HG02943 (cell line): Measurements from ENCODE around the gene SPR.
"Not testable (repeated sequence)": the region's sequence is repeated elsewhere in the genome, so short reads cannot be mapped to it uniquely, and the experiment has no call there.

ENCODE experiments used
- ATAC-seq: cut with Tn5 transposase; IDR thresholded peaks from one replicate; pipeline ENCODE4 v1.9.1; 2021; ENCODE audit warnings: mild to moderate bottlenecking, low read depth, moderate library complexity; ENCODE audit not compliant: unreplicated experiment

SPR gene

DNA sequence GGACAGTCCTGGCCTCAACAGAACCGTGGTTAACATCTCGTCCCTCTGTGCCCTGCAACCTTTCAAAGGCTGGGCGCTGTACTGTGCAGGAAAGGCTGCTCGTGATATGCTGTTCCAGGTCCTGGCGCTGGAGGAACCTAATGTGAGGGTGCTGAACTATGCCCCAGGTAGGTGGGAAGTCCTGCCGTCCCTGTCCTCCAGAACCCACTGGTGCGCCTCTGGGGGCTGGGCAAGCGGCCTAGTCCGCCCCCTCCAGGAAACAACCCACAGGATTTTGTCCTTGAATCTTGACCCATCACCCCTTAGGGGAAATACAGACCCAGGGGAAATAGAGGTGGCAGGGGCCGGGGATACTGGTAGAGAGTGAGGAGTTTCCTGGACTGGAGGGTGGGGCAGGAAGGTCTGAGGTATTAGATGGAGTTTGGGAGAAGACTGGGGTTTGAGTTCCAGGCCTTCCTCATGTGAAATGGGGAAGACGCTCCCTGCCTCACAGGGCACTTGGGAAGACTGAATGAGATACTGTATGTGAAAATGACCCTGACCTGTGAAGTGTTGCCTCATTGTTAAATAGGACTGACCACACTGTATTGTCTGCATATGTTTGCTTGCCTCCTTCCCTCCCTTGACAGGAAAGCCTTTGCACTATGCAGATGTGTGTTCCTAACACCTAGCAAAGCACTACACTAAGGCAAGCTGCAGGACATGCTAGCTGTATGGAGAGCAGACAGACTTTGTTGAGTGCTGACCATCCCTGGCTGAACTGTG, 1.4 kb downstream of the SPR start:
- ATAC-seq: no peak

DNA sequence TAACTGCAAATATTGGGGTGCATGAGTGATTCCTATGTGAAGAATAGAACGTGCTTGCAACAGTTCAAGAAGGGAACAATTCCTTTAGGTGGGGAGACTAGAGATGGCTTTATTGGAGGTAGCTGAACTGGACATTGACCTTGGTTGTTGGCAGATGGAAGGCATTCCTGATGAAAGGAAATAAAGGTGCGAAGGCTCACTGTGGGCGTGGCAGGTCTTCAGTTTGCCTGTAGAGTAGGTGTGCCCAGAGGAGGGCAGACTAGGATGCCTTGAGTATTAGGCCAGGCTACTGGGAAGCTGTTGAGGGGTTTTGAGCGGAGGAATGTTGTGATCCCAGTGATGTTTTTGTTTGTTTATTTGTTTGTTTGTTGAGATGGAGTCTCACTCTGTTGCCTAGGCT, 2.8 kb downstream of the SPR start:
- no peak for ATAC-seq

- no peak for ATAC-seq
Measured at GRCh38 chr2:72891091-72891818, 4.0 kb downstream of the SPR start.

DNA sequence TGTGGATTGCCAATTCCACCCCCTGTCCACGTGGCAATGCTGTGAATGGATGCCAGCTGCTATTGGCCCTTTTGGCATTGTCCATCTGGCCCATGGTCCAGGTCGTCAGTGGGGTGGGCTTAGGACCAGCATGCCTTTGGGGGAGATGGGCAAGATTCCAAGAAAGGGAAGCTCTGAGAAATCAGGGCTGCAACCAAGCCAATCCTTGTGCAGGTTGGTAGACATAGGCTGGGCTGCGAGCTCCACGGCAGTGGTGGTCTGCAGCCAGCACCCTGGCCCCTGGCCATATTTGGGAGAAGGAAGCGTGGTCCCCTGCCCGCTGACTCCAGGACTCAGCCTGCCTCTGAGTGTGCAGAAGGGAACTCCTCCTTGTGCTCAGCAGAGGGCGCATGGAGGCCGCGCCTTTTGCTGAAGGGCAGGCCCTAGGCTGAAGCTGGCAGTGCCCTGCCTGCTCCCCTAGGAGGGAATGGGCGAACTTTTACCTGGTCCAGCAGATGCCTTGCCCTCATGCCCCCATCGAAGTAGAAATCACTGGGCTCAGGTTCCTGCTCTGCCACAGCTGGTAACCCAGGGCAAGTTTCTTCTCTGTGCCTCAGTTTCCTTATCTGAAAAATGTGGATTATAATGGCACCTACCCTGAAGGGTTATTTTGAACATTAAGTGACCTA, 5.4 kb downstream of the SPR start:
- ATAC-seq: peak; percentile 53

- peak; percentile 61 for ATAC-seq
Measured at GRCh38 chr2:72893594-72894319, 6.5 kb downstream of the SPR start.

DNA sequence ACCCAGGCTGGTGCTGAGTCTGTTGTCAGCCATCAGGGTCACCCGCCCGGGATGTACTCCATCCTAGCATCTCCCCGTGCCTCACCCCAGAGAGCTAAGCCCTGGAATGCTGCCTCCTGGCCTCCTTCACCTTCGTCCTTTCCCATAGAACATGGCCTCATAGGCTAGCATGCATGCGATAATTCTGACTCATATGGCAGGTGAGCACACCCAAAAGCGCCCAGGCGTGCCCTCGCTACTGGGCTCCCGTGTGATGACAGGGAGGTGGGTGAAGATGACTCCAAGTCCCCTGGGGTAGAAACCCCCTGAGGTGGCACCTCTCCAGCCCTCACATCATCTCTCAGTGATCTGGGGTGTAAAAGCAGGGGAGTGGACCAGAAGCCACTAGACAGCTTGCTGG, 7.3 kb downstream of the SPR start:
- no peak for ATAC-seq

- ATAC-seq: no peak
Measured at GRCh38 chr2:72895154-72895553, 7.9 kb downstream of the SPR start.

GRCh38 chr2:72895759-72896281, 8.6 kb downstream of the SPR start:
- ATAC-seq: no peak

GRCh38 chr2:72896446-72896845, 9.2 kb downstream of the SPR start:
- no peak for ATAC-seq

- ATAC-seq: no peak
Measured at GRCh38 chr2:72897785-72898584, 10.8 kb downstream of the SPR start.

GRCh38 chr2:72898585-72898906, 11.3 kb downstream of the SPR start:
- ATAC-seq: no peak

GRCh38 chr2:72900191-72900825, 13.1 kb downstream of the SPR start:
- no peak for ATAC-seq

- ATAC-seq: no peak
Measured at GRCh38 chr2:72901426-72901825, 14.2 kb downstream of the SPR start.

DNA sequence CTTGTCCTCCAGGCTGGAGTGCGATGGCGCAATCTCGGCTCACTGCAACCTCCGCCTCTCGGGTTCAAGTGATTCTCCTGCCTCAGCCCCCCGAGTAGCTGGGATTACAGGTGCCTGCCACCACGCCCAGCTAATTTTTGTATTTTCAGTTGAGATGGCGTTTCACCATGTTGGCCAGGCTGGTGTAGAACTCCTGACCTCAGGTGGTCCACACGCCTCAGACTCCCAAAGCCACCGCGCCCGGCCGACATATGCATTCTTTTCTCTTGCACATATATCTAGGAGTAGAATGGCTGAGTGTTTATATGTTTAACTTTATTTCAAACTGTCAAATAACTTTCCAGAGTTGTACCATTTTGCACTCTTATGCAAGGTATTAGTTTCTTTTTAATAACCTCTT, 20.2 kb downstream of the SPR start:
- ATAC-seq: not testable (repeated sequence)

GRCh38 chr2:72908741-72909140, 21.5 kb downstream of the SPR start:
- no peak for ATAC-seq

DNA sequence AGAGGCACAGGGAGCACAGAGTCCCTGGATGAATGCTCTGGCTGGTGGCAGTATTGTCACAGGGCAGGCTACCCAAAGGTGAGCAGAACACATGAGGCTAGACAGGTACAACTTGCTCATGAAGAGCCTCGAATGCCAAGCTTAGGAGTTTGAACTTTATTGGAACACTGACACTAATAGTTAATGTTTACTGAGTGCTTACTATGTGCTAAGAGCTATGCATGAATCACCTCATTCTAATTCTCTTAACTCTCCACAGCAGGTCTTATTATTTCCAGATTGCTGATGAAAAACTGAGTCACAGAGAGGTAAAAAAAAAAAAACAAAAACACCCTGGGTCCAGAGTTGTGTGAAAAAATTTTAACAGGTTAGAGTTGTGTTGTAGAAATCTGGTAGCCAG, 24.0 kb downstream of the SPR start:
- no peak for ATAC-seq

DNA sequence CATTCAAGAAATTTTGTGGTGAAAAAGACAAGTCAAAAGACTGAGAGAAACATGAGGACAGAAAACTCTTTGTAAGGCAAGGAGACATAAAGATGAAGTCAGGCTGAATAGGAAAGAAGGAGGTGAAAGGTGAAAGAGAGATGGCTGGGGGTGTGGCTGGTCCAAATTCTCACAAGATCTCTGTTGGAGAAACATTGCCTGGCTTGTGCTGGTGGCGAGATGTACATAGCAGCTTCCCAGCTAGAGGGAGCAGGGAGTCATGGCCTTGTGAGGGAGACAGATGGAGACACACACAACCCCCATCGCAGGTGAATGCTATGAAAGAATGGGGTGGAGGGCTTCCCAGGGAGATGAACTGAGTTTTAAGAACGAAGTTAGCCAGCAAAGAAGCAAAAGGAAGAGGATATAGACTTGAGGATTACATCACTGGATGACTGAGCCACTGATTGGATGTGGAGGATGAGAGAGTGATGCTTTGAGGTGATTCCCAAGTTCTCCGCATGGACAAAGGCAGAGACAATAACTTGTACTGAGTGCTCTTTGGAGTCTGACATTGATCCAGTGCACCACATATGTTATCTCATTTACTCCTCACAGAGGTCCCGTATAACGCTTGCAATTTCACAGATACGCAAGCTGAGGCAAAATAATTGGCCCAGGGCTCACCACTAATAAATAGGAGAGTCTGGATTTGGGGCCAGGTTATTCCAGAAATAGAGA, 26.4 kb downstream of the SPR start:
- no peak for ATAC-seq

- ATAC-seq: no peak
Measured at GRCh38 chr2:72914206-72914559, 27.0 kb downstream of the SPR start.
